ENCODE data around the gene TMEM248.
"Not testable (repeated sequence)": the region's sequence is repeated elsewhere in the genome, so short reads cannot be mapped to it uniquely, and the experiment has no call there.

The TMEM248 gene

GRCh38 chr7:66950763-66951162 lies 29.7 kb downstream of the TMEM248 start:
- no peak for DNase-seq (ENCODE audit: low spot score)

GRCh38 chr7:66952343-66953043 lies 31.5 kb downstream of the TMEM248 start:
- DNase-seq (ENCODE audit: low spot score): no peak

- no peak for DNase-seq (ENCODE audit: low spot score)
These were observed 32.0 kb downstream of the TMEM248 start for GRCh38 chr7:66953044-66953427.

DNA sequence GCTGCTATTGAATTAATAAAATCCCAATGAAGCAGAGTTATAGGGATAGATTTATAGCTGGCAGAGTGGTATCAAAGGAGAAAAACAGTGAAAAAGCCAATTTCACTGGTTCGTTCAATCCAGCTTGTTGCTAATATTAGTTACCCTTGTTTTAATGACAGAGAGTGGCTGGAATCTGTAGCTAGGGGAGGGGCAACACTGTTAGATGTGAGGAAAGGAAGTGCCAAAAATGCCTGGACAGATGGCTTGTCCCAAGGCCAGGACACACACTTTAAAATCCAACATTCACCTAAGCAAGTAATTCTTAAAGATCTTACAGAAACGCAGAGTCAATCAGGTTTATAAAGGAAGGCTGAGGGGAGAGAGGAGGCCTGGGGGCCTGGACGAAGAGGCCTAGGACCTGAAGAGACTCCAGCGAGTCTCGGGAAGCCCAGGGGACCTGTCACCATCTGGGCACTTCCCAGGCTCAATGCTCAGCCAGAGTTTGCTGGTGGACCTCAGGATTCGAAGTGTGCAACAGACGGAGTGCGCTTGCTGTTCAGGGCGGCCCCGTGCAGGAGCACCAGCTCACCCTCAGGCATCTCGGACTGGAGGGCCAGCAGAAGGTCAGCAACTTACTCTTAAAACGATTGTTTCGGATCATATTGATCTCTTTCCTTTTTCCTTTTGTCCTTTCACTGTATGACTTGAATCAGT lies 36.7 kb downstream of the TMEM248 start:
- DNase-seq (ENCODE audit: low spot score): no peak

- no peak for DNase-seq (ENCODE audit: low spot score)
These were observed 37.7 kb downstream of the TMEM248 start for GRCh38 chr7:66958538-66959350.

GRCh38 chr7:66960192-66960591 lies 39.2 kb downstream of the TMEM248 start:
- no peak for DNase-seq (ENCODE audit: low spot score)

DNA sequence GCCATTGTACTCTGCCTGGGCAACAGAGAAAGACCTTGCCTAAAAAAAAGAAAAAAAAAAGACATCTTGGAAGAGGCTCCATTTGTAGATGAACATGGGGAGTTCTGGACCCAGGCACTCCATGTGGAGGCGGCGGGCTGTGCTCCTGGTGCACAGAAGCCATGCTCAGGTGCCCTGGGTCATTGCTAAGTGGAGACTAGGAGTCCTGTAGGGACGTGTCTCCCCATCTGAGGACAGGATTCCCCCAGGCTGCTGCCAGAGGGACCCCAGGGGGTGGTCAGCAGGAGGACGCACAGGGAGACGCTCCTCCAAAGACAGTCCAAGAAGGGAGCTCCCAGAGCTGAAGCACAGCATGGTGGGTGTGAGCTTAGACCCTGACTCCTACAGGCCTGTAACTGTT lies 40.1 kb downstream of the TMEM248 start:
- no peak for DNase-seq (ENCODE audit: low spot score)

GRCh38 chr7:66964411-66964810 lies 43.4 kb downstream of the TMEM248 start:
- DNase-seq (ENCODE audit: low spot score): no peak

GRCh38 chr7:66967029-66967428 lies 46.0 kb downstream of the TMEM248 start:
- no peak for DNase-seq (ENCODE audit: low spot score)

DNA sequence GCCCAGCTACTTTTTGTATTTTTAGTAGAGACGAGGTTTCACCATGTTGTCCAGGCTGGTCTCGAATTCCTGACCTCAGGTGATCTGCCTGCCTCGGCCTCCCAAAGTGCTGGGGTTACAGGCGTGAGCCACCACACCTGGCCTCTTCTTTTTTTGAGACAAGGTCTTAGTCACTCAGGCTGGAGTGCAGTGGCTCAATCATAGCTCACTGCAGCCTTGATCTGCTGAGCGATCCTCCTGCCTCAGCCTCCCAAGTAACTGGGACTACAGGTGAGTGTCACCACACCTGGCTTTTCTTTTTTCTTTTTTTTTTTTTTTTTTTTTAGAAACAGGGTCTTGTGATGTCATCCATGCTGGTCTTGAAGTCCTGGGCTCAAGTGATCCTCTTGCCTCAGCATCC lies 48.0 kb downstream of the TMEM248 start:
- not testable (repeated sequence) for DNase-seq (ENCODE audit: low spot score)

DNA sequence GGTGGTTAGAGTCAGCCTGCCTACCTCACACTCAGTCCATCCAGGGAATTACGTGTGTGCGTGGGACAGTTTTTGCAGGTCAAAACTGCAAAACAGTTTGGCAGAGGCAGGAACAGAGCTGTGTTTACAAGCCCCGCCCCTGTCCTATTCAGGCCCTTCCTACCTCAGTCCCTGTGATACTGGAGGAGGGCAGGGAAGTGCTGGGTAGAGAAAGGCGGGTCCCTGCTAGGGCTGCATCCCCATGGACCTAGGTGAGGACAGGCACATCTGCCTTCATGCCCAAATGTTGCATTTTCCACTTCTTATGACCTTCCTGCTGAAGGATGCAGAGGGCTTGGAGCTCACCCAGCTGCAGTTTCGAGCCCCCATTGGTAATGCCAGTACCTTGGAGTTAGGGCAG lies 49.3 kb downstream of the TMEM248 start:
- DNase-seq (ENCODE audit: low spot score): no peak

GRCh38 chr7:66974986-66975590 lies 54.1 kb downstream of the TMEM248 start:
- no peak for DNase-seq (ENCODE audit: low spot score)

- not testable (repeated sequence) for DNase-seq (ENCODE audit: low spot score)
These were observed 57.3 kb downstream of the TMEM248 start for GRCh38 chr7:66978312-66978711.

DNA sequence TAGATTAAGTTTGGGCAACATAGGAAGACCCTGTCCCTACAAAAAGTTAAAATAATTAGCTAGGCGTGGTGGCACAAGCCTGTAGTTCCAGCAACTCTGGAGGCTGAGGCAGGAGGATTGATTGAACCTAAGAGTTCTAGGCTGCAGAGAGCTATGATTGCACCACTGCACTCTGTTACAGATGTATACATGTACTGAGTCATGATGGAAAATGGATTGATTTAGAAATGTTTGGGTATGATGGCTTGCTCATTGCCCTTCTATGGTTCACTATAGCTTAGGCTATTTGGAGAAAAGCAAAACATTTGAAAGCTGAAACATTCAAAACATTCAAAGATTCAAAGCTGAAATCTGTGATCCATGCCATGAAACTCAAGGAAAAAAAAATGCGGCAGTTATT lies 58.0 kb downstream of the TMEM248 start:
- DNase-seq (ENCODE audit: low spot score): not testable (repeated sequence)

DNA sequence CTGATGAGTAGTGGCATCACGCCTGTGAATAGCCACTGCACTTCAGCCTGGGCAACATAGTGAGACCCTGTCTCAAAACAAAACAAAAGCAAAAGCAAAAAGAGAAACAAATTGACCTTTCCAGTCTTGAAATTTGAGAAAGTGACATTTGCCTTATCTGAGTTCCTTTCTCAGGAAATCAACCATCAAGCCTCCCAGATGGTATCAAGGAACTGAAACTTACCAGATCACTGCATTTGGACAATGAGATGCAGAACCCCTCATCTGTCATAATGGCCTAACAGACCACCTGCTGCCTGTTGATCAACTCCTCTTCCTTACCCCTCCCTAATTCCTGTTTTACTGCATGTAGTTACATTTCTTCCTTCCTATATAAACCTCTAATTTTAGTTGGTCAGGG lies 59.3 kb downstream of the TMEM248 start:
- not testable (repeated sequence) for DNase-seq (ENCODE audit: low spot score)

DNA sequence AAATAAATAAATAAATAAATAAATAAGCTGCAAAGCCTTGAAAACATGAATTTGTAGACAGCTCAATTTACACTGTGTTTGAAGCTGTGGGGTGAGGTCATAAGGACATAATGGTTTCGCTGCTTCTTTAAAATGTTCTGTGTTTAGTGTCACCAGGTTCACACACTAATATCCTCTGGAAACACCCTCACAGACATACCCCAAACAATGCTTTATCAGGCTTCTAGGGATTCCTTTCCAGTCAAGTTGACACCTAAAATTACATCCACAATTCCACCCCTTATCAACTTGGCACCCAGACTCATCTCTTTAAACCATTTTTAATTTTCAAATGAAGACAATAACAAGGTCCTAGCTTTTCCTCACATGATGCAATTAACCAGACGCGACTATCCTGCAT lies 68.5 kb downstream of the TMEM248 start:
- not testable (repeated sequence) for DNase-seq (ENCODE audit: low spot score)

DNA sequence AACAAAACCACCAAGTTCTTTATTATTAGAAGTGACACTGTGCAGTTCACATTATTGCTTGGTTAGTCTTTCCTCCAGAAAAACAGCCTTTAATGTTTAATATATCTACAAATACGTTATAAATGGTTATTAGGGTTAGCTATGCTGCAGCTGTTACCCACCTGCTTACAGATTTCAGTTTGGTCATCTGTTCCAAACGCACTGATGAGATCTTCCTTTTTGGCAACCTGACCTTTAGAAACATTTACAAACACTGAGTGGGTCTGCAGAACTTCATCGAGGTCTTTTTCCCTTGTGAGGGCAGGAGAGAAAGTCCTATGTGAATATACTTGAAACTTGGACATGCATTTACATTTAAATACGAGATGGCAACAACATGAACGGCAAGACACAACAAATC lies 73.0 kb downstream of the TMEM248 start:
- DNase-seq (ENCODE audit: low spot score): not testable (repeated sequence)

DNA sequence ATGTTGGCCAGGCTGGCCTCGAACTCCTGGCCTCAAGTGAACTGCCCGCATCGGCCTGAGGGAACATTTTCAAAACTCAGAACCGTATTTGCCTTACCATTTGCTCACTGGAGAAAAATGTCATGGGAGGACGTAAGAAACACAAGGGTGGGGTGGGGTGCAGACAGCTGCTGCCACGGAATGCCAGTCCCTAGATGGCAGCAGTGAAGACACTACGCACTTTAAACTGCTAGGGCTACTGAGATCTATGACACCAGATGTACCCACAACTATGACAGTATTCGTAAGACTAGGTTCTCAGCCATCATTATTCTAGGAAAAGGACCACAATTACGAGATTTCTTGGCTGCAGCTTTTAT lies 73.6 kb downstream of the TMEM248 start:
- not testable (repeated sequence) for DNase-seq (ENCODE audit: low spot score)

- peak; percentile 34 for DNase-seq (ENCODE audit: low spot score)
These were observed 74.2 kb downstream of the TMEM248 start, which contains the start of gene SBDS for GRCh38 chr7:66995050-66995776. Gene SBDS (minus strand): TSS chr7:66995586. CDS start chr7:66995417, 169 bp downstream.

- DNase-seq (ENCODE audit: low spot score): peak; percentile 49
These were observed 75.6 kb downstream of the TMEM248 start, which contains the start of gene TYW1 for GRCh38 chr7:66996444-66997191. Gene TYW1 (plus strand): TSS chr7:66996833. CDS start chr7:66996979, 146 bp downstream.
